Measurements from ENCODE around the gene WDR81.
A peak's percentile ranks its signal among the peaks of the same experiment; 100 is the strongest.
"Not testable (repeated sequence)": the region's sequence is repeated elsewhere in the genome, so short reads cannot be mapped to it uniquely, and the experiment has no call there.

WDR81 gene

DNA sequence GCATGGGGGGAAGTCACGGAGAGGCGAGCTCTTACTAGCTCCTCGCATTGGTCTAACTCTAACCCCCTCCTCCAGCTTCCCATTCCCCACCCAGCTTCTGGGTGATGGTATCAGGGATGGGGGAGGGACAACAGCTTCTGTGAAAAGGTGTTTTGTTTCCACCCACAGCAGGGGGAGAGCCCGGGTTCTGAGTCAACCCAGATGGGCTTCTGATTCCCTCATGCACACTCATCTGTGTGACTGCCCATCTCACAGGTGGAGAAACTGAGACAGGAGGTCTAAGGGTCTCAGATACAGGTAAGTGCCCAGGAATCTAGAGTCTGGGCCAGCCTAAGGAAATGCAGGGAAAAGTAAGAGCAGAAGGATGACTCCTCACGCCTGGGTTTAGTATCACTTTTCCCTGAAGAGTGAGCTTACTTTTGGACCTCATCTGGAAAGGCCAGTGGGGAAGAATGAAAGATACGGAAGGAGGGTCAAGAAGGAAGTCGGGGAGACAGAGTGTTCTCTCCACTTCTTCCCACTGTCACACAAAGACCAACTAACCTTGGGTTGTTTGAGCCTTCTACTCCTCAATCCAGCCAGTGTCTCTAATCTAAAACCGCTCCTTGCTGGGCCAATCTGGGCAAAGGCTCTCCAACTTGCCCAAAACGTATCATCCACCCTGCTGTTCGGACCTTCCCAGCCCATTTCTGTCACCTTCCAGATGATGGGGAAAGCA lies 11.2 kb upstream of the WDR81 start:
- DNase-seq (ENCODE audit: low read depth in 2 of 2) = no peak

DNA sequence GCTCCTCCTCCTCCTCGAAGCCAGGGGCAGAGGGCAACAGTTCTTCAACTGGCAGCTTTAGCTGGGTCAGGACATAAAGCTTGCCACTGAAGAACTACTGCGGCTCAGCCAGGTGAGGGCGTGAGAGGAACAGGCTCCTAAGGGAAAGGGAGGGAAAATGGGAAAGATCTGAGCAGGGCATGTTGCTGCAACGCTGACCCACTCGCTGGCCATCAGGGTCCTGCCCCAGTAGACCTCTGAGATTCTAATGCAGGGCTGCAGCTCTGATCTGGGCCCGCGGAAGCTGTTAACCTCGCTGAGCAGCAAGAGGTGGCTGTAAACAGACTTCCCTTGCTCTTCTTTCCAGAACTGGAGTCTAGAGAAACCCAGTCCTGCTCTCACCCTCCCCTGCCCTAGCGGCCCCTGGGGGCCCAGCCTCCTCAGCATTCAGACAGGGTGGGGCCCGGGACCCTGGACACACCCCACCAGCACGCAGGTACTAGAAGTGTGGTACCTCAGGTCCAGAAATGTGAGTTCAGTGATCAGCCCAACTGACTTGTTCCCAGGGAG lies 10.6 kb upstream of the WDR81 start:
- no peak for DNase-seq (ENCODE audit: low read depth in 2 of 2)

GRCh38 chr17:1714427-1714979 lies 10.0 kb upstream of the WDR81 start:
- DNase-seq (ENCODE audit: low read depth in 2 of 2) = no peak

- DNase-seq (ENCODE audit: low read depth in 2 of 2) = no peak
Measured at GRCh38 chr17:1714980-1715802, 9.3 kb upstream of the WDR81 start.

DNA sequence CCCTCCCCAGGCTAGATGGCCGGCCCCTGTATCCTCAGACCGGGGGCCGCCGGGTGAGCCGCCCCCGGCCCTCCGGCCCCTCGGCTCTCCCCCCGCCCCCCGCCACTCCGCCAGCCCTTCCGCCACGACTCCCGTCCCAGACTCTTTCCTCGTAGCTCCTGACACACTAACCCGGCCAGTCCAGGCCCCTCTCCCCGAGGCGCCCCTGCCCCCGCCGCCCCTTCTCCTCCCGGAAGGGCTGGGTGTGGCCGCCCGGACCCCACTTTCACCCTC lies 8.8 kb upstream of the WDR81 start:
- DNase-seq (ENCODE audit: low read depth in 2 of 2) = no peak

- DNase-seq (ENCODE audit: low read depth in 2 of 2) = peak; percentile 100
Measured at GRCh38 chr17:1716076-1716911, 8.2 kb upstream of the WDR81 start.

DNA sequence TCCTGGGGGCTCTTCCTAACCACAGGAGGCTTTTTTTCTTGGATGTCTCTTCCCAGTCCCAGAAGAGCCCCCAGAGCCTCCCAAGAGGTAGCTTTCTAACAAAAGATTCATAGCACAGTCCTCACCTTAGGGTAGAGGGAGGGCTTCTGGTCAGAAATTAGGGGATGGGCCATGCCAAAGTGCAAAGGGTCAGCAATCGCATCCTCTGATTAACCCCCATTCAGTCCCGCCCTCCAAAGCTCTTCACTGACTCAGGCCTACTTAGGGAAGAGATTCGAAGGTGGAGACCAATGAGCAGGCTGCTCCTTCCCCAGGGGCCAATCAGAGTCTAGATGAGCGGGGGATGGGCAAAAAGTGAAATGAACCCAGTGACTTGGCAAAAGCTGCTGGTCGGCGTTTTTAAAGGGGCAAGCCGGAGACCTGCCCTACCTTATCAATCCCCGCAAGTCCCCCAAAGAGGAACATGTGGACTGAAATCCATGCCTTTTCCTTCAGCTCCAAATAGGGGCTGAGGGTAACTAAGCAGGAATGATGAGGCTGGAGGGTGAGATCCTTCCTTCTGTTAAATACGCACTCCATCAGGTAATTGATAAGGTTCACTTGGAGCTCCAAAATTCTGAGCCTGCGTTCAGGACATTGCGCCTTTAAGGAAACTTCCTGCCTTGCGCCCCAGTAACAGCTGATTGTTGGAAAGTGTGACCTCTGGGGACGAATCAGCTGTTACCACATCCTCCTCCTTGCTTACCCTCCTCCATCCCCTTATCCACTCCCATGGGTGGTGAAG lies 7.4 kb upstream of the WDR81 start:
- DNase-seq (ENCODE audit: low read depth in 2 of 2) = peak; percentile 77 to 83

- DNase-seq (ENCODE audit: low read depth in 2 of 2) = no peak
Measured at GRCh38 chr17:1718362-1719165, 5.9 kb upstream of the WDR81 start.

DNA sequence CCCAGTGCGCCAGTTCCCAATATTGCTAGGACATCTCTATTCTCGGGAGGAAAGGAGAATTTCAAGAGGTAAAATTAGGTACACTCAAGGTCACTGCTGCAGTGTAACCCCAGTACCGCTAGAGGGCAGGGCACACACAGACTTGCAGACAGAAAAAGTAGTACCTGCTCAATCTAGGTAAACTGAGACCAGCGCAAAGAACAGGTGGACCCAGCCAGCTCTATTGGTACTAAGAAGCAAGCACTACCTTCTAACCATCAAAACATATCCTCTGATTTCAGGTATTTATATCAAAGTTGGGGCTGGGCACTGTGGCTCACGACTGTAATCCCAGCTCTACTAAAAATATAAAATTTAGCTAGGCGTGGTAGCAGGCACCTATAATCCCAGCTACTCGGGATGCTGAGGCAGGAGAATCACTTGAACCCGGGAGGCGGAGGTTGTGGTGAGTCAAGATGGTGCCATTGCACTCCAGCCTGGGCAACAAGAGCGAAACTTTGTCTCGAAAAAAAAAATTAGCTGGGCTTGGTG lies 3.6 kb upstream of the WDR81 start:
- peak in 1 of 2 donors; percentile 61 for DNase-seq (ENCODE audit: low read depth in 2 of 2)

GRCh38 chr17:1722022-1722421 lies 2.5 kb upstream of the WDR81 start:
- DNase-seq (ENCODE audit: low read depth in 2 of 2) = not testable (repeated sequence)

DNA sequence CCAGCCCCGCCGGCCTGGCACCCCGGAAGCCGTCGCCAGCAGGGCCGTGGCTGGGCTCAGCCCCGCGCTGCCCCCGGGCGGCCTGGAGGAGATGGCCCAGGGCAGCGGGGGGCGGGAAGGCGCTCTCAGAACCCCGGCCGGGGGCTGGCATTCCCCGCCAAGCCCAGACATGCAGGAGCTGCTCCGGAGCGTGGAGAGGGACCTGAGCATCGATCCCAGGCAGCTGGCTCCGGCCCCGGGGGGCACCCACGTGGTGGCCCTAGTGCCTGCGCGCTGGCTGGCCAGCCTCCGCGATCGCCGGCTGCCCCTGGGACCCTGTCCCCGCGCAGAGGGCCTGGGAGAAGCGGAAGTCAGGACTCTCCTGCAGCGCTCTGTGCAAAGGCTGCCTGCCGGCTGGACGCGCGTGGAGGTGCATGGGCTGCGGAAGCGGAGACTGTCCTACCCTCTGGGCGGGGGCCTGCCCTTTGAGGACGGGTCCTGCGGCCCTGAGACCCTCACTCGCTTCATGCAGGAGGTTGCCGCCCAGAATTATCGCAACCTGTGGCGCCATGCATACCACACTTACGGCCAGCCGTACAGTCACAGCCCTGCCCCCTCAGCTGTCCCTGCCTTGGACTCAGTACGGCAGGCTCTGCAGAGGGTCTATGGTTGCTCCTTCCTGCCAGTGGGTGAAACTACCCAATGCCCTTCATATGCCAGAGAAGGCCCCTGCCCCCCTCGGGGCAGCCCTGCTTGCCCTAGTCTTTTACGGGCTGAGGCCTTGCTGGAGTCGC lies 551 bp downstream of the WDR81 start:
- no peak for DNase-seq (ENCODE audit: low read depth in 2 of 2)

DNA sequence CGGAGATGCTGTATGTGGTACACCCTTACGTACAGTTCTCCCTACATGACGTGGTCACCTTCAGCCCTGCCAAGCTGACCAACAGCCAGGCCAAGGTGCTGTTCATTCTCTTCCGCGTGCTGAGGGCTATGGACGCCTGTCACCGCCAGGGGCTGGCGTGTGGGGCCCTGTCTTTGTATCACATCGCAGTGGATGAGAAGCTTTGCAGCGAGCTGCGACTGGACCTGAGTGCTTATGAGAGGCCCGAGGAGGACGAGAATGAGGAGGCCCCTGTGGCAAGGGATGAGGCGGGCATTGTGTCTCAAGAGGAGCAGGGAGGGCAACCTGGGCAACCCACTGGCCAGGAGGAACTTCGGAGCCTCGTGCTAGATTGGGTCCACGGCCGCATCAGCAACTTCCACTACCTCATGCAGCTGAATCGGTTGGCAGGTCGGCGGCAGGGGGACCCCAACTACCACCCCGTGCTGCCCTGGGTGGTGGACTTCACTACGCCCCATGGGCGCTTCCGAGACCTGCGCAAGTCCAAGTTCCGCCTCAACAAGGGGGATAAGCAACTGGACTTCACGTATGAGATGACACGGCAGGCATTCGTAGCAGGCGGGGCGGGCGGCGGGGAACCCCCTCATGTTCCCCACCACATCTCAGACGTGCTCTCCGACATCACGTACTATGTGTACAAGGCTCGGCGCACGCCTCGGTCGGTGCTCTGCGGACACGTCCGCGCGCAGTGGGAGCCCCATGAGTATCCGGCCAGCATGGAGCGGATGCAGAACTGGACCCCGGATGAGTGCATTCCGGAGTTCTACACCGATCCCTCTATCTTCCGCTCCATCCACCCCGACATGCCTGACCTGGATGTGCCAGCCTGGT lies 1.4 kb downstream of the WDR81 start:
- DNase-seq (ENCODE audit: low read depth in 2 of 2) = no peak

GRCh38 chr17:1726626-1727257 lies 2.2 kb downstream of the WDR81 start:
- no peak for DNase-seq (ENCODE audit: low read depth in 2 of 2)

- DNase-seq (ENCODE audit: low read depth in 2 of 2) = no peak
Measured at GRCh38 chr17:1727258-1727789, 2.8 kb downstream of the WDR81 start.

DNA sequence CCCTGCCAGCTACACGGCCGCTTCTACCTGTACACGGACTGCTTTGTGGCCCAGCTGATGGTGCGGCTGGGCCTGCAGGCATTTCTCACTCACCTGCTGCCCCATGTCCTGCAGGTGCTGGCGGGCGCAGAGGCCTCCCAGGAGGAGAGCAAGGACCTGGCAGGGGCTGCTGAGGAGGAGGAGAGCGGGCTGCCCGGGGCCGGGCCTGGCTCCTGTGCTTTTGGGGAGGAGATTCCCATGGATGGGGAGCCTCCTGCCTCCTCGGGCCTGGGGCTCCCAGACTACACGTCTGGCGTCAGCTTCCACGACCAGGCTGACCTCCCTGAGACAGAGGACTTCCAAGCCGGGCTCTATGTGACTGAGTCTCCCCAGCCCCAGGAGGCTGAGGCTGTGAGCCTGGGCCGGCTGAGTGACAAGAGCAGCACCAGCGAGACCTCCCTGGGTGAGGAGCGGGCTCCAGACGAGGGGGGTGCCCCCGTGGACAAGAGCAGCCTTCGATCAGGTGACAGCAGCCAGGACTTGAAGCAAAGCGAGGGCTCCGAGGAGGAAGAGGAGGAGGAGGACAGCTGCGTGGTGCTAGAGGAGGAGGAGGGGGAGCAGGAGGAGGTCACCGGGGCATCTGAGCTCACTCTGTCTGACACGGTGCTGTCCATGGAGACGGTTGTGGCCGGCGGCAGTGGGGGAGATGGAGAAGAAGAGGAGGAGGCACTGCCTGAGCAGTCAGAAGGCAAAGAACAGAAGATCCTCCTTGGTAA lies 3.5 kb downstream of the WDR81 start:
- no peak for DNase-seq (ENCODE audit: low read depth in 2 of 2)

GRCh38 chr17:1729966-1730325 lies 5.4 kb downstream of the WDR81 start:
- DNase-seq (ENCODE audit: low read depth in 2 of 2) = no peak

Measured in stimulated activated CD4-positive, alpha-beta T cell treated with anti-CD3 and anti-CD28 coated beads, Interleukin-15, amount 100 ng/mL, for 48 hours (primary cell).